Mucosa of descending colon (tissue), 3 donors: ENCODE results near the gene CBY1. TPM values are rescaled to one million over a fixed set of nuclear protein-coding genes. Genes with fewer than 3 reads are reported as not detected.

ENCODE experiments used
- ATAC-seq: fragments of 200-7000 bp; cut with Tn5 transposase; one replicate; pipeline ENCODE4 v1.9.1; 2020; ENCODE audit warnings: mild to moderate bottlenecking, moderate library complexity
- DNase-seq, 3 donors: peaks; one replicate each; pipeline ENCODE4 v3.0.0-alpha.2; 2020
- H3K36me3 ChIP-seq: fragments of 200-600 bp; one replicate; pipeline ENCODE4 v1.8.0; 2021; ENCODE audit warnings: low read depth, mild to moderate bottlenecking
- H3K4me1 ChIP-seq: fragments of 200-600 bp; one replicate; pipeline ENCODE4 v1.8.0; 2021; ENCODE audit warnings: low read depth, mild to moderate bottlenecking
- H3K4me3 ChIP-seq: fragments of 200-600 bp; one replicate; pipeline ENCODE4 v1.8.0; 2021; ENCODE audit warnings: mild to moderate bottlenecking
- H3K9me3 ChIP-seq: fragments of 200-600 bp; one replicate; pipeline ENCODE4 v1.8.0; 2021; ENCODE audit warnings: mild to moderate bottlenecking
- intact Hi-C, 2 donors: fragments of 100-400 bp; cut with DNase I in 1 of 2; cut with micrococcal nuclease in 1 of 2; formaldehyde crosslinking; loops; one replicate each; pipeline versions ENCODE4 v1.11.0 to v1.11.1; 2022; cut with DNase I, micrococcal nuclease
- long read RNA-seq, 2 donors: library from polyadenylated mRNA; unstranded; transcript quantifications; one replicate each; pipeline ENCODE4 v2.0.0, GENCODE V29; 2019 to 2021
- total RNA-seq, 3 donors: library from RNA; stranded (reverse); fragmentation: NEBNext Ultra II Directional in 2 of 3; extraction: Animal tissue kit (Norgen Biotek cat#: 25700) in 2 of 3; gene quantifications; one replicate each; pipeline versions ENCODE4 v1.2.1 to v1.2.4, GENCODE V29; 2021 to 2023
- TF ChIP-seq, protein P1 (sequence below): fragments of 200-600 bp; IDR thresholded peaks from one replicate; pipeline ENCODE4 v1.8.0; 2022; ENCODE audit warnings: antibody characterized with exemption, mild to moderate bottlenecking
- donor health status: DM: no; HTN: no; CAD: no; lungs with moderate emphysema.
- donor health status: DM: no; HTN: no; CAD: no.
- donor health status: DM: no; HTN: yes; CAD: no.

CBY1 gene
- total RNA-seq = 10 to 100 TPM; 22.8 to 46.5 (median 30.0) TPM
- long read RNA-seq, donor 1, transcript CBY1-201 (5 exons, 1,133 nt) = major isoform, 29 of 46 reads
- long read RNA-seq, donor 1, partial matches to known transcripts = 2 of 46 reads
- long read RNA-seq, donor 1, other reads (novel, unspliced or antisense) = 12 of 46 reads
- long read RNA-seq, donor 2, transcript CBY1-201 (5 exons, 1,133 nt) = major isoform, 5 of 10 reads
- long read RNA-seq, donor 2, partial matches to known transcripts = 2 of 10 reads
- long read RNA-seq, donor 2, other reads (novel, unspliced or antisense) = 2 of 10 reads

- peaks cover 15% of the 10 kb centered on the region for H3K4me1 ChIP-seq
- DNase-seq (peak; percentile 91 to 92 (median 91)), ATAC-seq (peak; percentile 95)
- no peaks in the 10 kb centered on the region for H3K9me3 ChIP-seq
- intact Hi-C loops = no loop called here
- no peaks in the 10 kb centered on the region for H3K36me3 ChIP-seq
- TF ChIP-seq, protein P1, sequence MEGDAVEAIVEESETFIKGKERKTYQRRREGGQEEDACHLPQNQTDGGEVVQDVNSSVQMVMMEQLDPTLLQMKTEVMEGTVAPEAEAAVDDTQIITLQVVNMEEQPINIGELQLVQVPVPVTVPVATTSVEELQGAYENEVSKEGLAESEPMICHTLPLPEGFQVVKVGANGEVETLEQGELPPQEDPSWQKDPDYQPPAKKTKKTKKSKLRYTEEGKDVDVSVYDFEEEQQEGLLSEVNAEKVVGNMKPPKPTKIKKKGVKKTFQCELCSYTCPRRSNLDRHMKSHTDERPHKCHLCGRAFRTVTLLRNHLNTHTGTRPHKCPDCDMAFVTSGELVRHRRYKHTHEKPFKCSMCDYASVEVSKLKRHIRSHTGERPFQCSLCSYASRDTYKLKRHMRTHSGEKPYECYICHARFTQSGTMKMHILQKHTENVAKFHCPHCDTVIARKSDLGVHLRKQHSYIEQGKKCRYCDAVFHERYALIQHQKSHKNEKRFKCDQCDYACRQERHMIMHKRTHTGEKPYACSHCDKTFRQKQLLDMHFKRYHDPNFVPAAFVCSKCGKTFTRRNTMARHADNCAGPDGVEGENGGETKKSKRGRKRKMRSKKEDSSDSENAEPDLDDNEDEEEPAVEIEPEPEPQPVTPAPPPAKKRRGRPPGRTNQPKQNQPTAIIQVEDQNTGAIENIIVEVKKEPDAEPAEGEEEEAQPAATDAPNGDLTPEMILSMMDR = no peak
- H3K4me3 ChIP-seq = peak within 1 kb of the TSS; percentile 86
Observed at GRCh38 chr22:38656256-38657044, at the start of gene CBY1, which contains the start of gene FAM227A. CBY1 (plus strand) TSS chr22:38656638; CDS start chr22:38668055, 11,417 bp downstream. FAM227A (minus strand) TSS chr22:38656392; CDS start chr22:38650168, 6,224 bp downstream.

DNA sequence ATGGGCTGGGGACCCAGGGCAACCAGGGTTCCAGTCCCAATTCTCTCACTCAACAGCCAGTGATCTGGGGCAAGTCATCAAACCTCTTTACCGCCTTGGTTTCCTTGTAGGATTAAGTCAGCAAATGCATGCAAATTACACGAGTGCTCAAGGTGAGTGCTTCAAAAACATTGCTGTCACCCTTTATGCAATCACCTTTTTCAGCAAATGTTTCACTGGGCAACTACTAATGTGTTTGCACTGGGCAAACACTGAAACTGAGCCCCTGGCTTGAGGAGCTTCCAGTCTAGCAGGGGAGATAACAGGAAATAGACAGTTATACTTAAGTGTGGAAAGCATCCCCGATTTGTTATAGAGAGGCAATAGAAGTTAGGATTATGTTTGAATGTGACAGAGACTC is 48.8 kb upstream of the CBY1 start:
- Histone ChIP-seq H3K4me3 (no peak overlapping the region), H3K9me3 (no peaks in the 10 kb centered on the region), H3K36me3 (no peaks in the 10 kb centered on the region), H3K4me1 (no peaks in the 10 kb centered on the region)
- TF ChIP-seq, protein P1 = no peak
- no peak for ATAC-seq
- no peak for DNase-seq
- intact Hi-C loops = no loop called here

DNA sequence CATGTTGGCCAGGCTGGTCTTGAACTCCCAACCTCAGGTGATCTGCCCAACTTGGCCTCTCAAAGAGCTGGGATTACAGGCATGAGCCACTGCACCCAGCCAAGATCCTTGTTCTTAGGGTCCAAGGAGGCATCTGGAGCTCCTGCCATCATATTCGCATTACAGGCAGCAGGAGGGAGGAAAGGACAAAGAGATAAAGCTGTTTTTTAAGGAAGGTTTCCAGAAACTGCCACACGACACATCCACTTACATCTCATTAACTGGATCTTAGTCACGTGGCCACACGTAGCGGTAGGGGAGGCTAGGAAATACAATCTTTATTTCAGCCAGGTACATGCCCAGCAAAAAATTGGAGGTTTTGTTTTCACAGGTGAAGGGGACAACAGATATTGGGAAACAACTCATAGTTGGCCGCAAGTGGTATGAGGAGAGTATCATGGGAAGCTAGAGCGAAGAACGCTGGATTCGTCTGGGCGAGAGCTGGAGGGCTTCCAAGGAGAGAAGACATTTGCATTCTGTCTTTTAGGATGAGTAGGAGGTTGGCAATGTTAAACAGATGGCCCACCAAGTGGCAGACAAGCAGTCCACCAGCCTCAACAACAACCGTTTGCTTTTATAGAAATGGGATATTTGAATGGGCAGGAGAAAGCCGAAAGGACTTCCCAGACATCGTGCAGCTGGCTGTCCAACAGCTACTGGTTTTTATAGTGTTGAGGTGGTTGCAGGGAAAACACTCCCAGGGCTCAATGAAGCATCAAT is 47.3 kb upstream of the CBY1 start:
- H3K4me3 ChIP-seq = no peak overlapping the region
- H3K36me3 ChIP-seq = no peaks in the 10 kb centered on the region
- intact Hi-C loops = no loop called here
- H3K4me1 ChIP-seq = no peaks in the 10 kb centered on the region
- ATAC-seq (no peak), DNase-seq (no peak)
- TF ChIP-seq, protein P1 = no peak
- H3K9me3 ChIP-seq = no peaks in the 10 kb centered on the region

- Histone ChIP-seq H3K36me3 (no peaks in the 10 kb centered on the region), H3K4me1 (no peaks in the 10 kb centered on the region), H3K9me3 (no peaks in the 10 kb centered on the region), H3K4me3 (no peak overlapping the region)
- ATAC-seq = no peak
- intact Hi-C loops = no loop called here
- no peak for DNase-seq
- TF ChIP-seq, protein P1 = no peak
Observed at GRCh38 chr22:38610234-38610633, 46.2 kb upstream of the CBY1 start.

DNA sequence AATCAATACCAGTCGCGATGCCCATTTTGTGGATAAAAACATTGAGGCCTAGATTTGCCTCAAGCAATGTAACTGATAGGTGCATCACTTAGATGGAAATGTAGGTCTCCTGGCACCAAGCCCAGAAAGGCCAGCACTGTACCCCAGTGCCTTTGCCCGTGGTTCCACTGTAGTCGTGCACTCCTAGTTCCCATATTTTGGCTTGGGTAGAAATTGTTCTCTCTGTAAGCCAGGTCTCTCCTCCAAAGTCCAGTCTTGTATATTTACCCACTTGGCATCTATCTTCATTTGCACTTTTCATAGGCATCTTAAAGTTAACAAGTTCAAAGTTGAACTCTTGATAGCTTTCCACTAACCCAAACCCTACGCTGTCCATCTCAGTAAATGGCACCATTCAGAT is 44.9 kb upstream of the CBY1 start:
- Histone ChIP-seq H3K4me3 (no peak overlapping the region), H3K9me3 (no peaks in the 10 kb centered on the region), H3K4me1 (no peaks in the 10 kb centered on the region), H3K36me3 (no peaks in the 10 kb centered on the region)
- DNase-seq = no peak
- no peak for ATAC-seq
- TF ChIP-seq, protein P1 = no peak
- intact Hi-C loops = no loop called here
